ENCODE data around the gene ICAM4.
A peak's percentile ranks its signal among the peaks of the same experiment; 100 is the strongest.
"Not testable (repeated sequence)": the region's sequence is repeated elsewhere in the genome, so short reads cannot be mapped to it uniquely, and the experiment has no call there.

The ICAM4 gene

DNA sequence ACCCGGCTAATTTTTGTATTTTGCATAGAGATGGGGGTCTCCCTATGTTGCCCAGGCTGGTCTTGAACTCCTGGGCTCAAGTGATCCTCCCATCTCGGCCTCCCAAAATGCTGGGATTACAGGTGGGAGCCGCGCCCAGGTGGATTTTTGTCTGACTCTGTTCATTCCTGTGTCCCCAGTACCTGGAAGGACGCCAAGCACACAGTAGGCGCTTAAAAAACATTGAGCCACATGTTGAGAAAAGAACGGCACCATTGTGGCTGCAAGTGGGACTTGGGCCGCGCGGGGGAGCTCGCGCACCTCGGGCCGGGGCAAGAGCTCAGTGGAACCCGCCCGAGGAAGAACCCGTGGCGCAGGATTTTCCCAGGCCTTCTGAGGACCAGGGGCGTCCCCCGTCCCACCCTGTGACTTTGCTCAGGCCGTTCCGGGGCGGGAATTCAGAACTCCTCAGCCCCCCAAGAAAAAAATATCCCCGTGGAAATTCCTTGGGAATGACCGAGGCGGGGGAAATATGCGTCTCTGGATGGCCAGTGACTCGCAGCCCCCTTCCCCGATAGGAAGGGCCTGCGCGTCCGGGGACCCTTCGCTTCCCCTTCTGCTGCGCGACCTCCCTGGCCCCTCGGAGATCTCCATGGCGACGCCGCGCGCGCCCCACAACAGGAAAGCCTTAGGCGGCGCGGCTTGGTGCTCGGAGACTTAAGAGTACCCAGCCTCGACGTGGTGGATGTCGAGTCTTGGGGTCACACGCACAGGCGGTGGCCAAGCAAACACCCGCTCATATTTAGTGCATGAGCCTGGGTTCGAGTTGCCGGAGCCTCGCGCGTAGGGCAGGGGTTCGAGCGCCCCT lies 17.2 kb upstream of the ICAM4 start:
- DNase-seq, result peak; percentile 57

DNA sequence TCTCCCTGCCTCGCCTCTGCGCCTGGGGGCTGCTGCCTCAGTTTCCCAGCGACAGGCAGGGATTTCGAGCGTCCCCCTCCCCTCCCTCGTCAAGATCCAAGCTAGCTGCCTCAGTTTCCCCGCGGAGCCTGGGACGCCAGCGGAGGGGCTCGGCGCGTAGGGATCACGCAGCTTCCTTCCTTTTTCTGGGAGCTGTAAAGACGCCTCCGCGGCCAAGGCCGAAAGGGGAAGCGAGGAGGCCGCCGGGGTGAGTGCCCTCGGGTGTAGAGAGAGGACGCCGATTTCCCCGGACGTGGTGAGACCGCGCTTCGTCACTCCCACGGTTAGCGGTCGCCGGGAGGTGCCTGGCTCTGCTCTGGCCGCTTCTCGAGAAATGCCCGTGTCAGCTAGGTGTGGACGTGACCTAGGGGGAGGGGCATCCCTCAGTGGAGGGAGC lies 16.6 kb upstream of the ICAM4 start:
- DNase-seq, result no peak

DNA sequence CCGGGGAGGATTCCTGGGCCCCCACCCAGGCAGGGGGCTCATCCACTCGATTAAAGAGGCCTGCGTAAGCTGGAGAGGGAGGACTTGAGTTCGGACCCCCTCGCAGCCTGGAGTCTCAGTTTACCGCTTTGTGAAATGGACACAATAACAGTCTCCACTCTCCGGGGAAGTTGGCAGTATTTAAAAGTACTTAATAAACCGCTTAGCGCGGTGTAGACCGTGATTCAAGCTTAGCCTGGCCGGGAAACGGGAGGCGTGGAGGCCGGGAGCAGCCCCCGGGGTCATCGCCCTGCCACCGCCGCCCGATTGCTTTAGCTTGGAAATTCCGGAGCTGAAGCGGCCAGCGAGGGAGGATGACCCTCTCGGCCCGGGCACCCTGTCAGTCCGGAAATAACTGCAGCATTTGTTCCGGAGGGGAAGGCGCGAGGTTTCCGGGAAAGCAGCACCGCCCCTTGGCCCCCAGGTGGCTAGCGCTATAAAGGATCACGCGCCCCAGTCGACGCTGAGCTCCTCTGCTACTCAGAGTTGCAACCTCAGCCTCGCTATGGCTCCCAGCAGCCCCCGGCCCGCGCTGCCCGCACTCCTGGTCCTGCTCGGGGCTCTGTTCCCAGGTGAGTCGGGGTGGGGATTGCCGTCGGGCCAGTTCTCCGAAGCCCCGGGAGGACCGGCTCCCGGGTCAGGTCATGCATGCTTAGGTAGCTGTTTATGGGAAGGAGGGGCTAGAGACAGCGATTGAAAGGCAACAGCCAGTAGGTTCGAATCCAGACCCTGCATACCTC lies 15.9 kb upstream of the ICAM4 start, which contains the start of gene ICAM1:
Gene ICAM1 (plus strand): TSS at position 505 of the 779 bp plus-strand sequence. CDS start 40 bp downstream, at position 545.
- DNase-seq, result peak; percentile 22

- no peak for DNase-seq
Measured at GRCh38 chr19:10271543-10272086, 15.1 kb upstream of the ICAM4 start.

DNA sequence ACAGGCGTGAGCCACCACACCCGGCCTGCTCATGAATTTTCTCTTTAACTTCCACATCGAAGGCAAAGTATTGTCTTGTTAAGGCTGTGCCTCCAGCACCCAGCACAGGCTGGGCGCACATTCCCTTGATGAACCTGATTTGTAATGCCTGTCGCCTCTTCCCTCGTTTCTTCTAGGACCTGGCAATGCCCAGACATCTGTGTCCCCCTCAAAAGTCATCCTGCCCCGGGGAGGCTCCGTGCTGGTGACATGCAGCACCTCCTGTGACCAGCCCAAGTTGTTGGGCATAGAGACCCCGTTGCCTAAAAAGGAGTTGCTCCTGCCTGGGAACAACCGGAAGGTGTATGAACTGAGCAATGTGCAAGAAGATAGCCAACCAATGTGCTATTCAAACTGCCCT lies 12.2 kb upstream of the ICAM4 start:
- DNase-seq, result no peak

- no peak for DNase-seq
Measured at GRCh38 chr19:10277795-10278589, 8.8 kb upstream of the ICAM4 start.

DNA sequence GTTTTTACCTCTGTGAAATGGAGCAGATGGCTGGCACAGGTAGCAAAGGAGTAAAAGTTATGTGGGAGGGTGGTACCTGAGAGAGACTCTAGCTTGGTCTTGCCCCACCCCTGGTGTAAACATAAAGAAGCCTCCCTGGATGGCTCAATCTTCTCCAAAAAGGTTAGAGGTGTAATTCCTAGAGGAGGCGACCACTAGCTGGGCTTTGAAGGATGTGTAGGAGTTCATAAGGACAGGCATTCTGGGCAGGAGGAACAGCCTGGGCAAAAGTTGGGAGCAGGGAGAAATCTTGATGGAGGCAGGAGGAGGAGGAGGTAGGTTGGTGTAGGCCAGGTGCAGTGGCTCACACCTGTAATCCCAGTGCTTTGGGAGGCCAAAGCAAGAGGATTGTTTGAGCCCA lies 7.8 kb upstream of the ICAM4 start:
- DNase-seq, result no peak

GRCh38 chr19:10279737-10280442 lies 6.9 kb upstream of the ICAM4 start:
- DNase-seq, result no peak

- not testable (repeated sequence) for DNase-seq
Measured at GRCh38 chr19:10282043-10282442, 4.7 kb upstream of the ICAM4 start.

DNA sequence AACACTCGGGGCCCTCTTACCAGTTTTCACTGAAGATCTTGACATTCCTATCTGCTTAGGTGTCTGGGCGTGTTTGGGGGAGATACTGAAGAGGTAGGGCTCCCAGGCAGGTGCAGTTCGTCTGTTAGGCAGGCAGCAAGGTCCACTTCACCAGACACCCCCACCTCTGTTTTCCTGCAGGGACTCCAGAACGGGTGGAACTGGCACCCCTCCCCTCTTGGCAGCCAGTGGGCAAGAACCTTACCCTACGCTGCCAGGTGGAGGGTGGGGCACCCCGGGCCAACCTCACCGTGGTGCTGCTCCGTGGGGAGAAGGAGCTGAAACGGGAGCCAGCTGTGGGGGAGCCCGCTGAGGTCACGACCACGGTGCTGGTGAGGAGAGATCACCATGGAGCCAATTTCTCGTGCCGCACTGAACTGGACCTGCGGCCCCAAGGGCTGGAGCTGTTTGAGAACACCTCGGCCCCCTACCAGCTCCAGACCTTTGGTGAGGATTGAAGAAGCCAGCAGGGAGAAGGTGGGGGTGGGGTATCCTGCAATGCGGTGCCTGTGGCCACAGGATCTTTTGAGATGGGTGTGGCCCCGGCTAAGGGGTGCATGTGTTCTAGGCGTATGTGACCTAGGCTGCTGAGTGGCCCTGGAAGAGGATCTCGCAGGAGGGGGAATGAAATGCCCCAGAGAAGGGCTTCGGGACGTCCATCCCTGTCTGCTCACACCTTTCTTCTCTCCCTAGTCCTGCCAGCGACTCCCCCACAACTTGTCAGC lies 3.3 kb upstream of the ICAM4 start:
- DNase-seq, result no peak

DNA sequence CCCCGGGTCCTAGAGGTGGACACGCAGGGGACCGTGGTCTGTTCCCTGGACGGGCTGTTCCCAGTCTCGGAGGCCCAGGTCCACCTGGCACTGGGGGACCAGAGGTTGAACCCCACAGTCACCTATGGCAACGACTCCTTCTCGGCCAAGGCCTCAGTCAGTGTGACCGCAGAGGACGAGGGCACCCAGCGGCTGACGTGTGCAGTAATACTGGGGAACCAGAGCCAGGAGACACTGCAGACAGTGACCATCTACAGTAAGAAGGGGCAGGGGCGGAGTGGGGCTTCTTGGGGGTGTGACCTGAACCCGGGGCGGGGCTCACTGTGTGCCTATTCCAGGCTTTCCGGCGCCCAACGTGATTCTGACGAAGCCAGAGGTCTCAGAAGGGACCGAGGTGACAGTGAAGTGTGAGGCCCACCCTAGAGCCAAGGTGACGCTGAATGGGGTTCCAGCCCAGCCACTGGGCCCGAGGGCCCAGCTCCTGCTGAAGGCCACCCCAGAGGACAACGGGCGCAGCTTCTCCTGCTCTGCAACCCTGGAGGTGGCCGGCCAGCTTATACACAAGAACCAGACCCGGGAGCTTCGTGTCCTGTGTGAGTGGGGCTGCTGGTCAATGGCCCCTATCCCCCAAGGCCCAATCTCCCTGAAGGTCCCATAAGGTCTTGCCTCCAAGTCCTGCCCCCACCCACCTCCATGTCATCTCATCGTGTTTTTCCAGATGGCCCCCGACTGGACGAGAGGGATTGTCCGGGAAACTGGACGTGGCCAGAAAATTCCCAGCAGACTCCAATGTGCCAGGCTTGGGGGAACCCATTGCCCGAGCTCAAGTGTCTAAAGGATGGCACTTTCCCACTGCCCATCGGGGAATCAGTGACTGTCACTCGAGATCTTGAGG lies 2.4 kb upstream of the ICAM4 start:
- DNase-seq, result no peak

GRCh38 chr19:10284960-10285278 lies 1.8 kb upstream of the ICAM4 start:
- no peak for DNase-seq

- DNase-seq, result no peak
Measured at GRCh38 chr19:10285393-10285792, 1.4 kb upstream of the ICAM4 start.

DNA sequence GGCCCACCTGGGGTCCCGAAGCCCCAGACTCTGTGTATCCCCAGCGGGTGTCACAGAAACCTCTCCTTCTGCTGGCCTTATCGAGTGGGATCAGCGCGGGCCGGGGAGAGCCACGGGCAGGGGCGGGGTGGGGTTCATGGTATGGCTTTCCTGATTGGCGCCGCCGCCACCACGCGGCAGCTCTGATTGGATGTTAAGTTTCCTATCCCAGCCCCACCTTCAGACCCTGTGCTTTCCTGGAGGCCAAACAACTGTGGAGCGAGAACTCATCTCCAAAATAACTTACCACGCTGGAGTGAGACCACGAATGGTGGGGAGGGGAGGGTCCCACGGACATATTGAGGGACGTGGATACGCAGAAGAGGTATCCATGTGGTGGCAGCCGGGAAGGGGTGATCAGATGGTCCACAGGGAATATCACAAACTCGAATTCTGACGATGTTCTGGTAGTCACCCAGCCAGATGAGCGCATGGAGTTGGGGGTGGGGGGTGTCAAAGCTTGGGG lies 2.0 kb downstream of the ICAM4 start:
- no peak for DNase-seq

DNA sequence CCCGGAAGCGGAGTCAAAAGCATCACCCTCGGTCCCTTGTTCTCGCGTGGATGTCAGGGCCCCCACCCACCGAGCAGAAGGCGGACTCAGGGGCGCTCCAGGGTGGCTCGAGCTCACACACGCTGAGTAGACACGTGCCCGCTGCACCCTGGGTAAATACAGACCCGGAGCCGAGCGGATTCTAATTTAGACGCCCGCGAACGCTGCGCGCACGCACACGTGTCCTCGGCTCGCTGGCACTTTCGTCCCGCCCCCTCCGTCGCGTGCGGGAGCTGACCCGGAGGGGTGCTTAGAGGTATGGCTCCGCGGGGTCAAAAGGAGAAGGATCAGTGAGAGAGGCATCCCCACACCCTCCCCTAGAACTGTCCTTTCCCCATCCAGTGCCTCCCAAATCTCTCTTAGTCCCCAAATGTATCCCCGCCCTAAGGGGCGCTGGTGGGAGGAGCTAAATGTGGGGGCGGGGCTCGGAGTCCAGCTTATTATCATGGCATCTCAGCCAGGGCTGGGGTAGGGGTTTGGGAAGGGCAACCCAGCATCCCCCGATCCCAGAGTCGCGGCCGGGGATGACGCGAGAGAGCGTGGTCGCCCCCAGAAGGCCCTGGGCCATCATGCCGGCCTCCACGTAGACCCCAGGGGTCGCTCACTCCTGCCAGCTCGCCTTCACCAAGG lies 2.5 kb downstream of the ICAM4 start:
- DNase-seq, result no peak

- no peak for DNase-seq
Measured at GRCh38 chr19:10289836-10290356, 3.1 kb downstream of the ICAM4 start, which contains the start of gene ICAM5. TSS of gene ICAM5 (plus strand) at chr19:10289952. CDS start at chr19:10290044, 92 bp downstream.

DNA sequence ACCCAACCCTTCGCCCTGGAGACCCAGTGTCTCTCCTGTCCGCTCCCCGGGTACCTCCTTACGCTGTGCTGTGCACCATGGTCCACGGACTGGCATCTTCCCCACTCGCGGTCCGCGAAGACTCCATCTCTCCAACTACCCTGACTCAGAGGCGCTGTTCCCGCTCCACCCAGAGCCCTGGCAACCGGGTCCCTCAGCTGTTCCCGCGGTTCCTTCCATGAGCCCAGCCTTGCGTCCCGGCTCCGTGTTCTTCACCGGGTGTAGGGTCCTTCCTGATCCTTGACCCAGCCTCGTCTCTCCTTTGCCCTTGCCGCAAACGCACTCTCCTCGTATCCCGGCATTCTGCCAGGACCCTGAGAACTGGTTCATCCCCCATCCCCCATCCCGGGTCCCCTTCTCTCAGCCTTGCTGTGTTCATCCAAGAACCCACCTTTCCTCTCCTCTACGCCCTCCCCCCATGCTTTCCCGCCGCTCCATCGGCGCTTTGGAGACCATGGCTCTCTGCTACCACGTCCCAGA lies 3.7 kb downstream of the ICAM4 start:
- no peak for DNase-seq

DNA sequence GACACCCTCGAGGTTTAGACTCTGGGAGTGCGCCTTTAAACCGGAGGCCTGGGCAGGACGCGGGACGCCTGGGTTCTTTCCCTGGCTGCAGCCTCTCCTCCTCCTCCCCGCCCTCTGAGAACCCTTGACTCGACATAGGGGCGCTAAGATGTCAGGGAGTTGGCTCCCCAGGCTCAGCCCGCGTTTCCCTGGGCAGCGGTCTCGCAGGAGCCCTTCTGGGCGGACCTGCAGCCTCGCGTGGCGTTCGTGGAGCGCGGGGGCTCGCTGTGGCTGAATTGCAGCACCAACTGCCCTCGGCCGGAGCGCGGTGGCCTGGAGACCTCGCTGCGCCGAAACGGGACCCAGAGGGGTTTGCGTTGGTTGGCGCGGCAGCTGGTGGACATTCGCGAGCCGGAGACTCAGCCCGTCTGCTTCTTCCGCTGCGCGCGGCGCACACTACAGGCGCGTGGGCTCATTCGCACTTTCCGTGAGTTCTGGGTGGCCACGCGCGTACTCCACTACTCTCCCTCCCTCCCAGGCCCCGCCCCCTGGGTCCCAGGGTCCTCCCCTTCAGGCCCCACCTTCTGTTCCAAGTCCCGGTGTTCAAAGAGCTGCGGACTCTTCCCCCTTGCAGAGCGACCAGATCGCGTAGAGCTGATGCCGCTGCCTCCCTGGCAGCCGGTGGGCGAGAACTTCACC lies 4.3 kb downstream of the ICAM4 start:
- DNase-seq, result no peak
